Right lobe of liver (tissue), 4 donors: ENCODE data around the gene UNC119B.

ENCODE experiments used
- POLR2A ChIP-seq: fragments of 450-650 bp; IDR thresholded peaks from one replicate; pipeline ENCODE4 v1.6.1; 2017; ENCODE audit warnings: antibody characterized with exemption, mild to moderate bottlenecking
- TF ChIP-seq, protein P1 (sequence below), 4 donors: fragments of 200-600 bp in 3 of 4; fragments of 450-650 bp in 1 of 4; IDR thresholded peaks; one replicate each; pipeline versions ENCODE4 v1.5.1 to v1.8.0; 2016 to 2022; ENCODE audit warnings: antibody characterized with exemption in 4 of 4, mild to moderate bottlenecking in 2 of 4
- donor health status: DM: no; HTN: no; CAD: no.
- donor health status: DM: no; HTN: no; CAD: no.
- donor health status: DM: no; HTN: yes; CAD: no.

DNA sequence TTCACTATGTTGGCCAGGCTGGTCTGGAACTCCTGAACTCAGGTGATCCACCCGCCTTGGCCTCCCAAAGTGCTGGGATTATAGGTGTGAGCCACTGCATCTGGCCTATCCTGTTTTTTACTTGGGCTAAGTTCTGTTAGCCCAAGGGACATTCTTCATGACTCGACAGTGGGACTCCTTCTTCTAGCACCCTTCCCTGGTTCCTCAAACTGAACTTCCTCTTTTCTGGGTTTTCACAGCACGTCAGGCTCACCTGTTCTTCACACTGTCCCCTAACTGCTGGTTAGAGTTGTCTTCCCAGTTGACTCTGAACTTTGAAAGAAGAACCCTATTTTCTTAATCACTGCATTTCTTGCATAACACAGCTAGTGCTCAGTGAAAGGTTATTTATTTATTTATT lies 47.4 kb upstream of the UNC119B start:
- TF ChIP-seq, protein P1, sequence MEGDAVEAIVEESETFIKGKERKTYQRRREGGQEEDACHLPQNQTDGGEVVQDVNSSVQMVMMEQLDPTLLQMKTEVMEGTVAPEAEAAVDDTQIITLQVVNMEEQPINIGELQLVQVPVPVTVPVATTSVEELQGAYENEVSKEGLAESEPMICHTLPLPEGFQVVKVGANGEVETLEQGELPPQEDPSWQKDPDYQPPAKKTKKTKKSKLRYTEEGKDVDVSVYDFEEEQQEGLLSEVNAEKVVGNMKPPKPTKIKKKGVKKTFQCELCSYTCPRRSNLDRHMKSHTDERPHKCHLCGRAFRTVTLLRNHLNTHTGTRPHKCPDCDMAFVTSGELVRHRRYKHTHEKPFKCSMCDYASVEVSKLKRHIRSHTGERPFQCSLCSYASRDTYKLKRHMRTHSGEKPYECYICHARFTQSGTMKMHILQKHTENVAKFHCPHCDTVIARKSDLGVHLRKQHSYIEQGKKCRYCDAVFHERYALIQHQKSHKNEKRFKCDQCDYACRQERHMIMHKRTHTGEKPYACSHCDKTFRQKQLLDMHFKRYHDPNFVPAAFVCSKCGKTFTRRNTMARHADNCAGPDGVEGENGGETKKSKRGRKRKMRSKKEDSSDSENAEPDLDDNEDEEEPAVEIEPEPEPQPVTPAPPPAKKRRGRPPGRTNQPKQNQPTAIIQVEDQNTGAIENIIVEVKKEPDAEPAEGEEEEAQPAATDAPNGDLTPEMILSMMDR (IDR thresholded peaks at IDR 0.05) = no peak
- TF ChIP-seq POLR2A = no peak
